Bronchial epithelial cell (primary cell): ENCODE data around the gene PARP2. TPM values are rescaled to one million over a fixed set of nuclear protein-coding genes. Genes with fewer than 3 reads are reported as not detected.

ENCODE experiments used
- DNase-seq: peaks from one replicate; pipeline ENCODE4 v3.0.0-alpha.2; 2010; ENCODE audit warnings: low read depth
- FAIRE-seq: peaks from 2 replicates; lab custom pipeline; 2011; peaks lifted over from hg19 to GRCh38; lab: Jason Lieb, UNC
- H3K27me3 ChIP-seq: 2 replicates; pipeline ENCODE4 v1.5.1; 2011; ENCODE audit warnings: low read length; ENCODE audit not compliant: control insufficient read depth, insufficient read depth
- H3K36me3 ChIP-seq: 2 replicates; pipeline ENCODE4 v1.5.1; 2011; ENCODE audit warnings: low read length; ENCODE audit not compliant: control insufficient read depth, insufficient read depth
- H3K4me3 ChIP-seq: 2 replicates; pipeline ENCODE4 v1.5.1; 2011; ENCODE audit warnings: mild to moderate bottlenecking, low read depth, low read length, control low read depth
- total RNA-seq: library from RNA; depleted of rRNA; stranded (reverse); fragments of >200 nt; gene quantifications from 2 replicates; pipeline ENCODE4 v1.2.1, GENCODE V29; 2014
- TF ChIP-seq, protein P1 (sequence below): IDR thresholded peaks from 2 replicates; pipeline ENCODE4 v1.5.1; 2011; ENCODE audit warnings: mild to moderate bottlenecking, moderate library complexity, low read length, control low read depth, inconsistent platforms; ENCODE audit not compliant: insufficient read depth, severe bottlenecking

PARP2 gene, protein sequence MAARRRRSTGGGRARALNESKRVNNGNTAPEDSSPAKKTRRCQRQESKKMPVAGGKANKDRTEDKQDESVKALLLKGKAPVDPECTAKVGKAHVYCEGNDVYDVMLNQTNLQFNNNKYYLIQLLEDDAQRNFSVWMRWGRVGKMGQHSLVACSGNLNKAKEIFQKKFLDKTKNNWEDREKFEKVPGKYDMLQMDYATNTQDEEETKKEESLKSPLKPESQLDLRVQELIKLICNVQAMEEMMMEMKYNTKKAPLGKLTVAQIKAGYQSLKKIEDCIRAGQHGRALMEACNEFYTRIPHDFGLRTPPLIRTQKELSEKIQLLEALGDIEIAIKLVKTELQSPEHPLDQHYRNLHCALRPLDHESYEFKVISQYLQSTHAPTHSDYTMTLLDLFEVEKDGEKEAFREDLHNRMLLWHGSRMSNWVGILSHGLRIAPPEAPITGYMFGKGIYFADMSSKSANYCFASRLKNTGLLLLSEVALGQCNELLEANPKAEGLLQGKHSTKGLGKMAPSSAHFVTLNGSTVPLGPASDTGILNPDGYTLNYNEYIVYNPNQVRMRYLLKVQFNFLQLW
- 7.9 and 11.6 TPM in 2 replicates for total RNA-seq

DNA sequence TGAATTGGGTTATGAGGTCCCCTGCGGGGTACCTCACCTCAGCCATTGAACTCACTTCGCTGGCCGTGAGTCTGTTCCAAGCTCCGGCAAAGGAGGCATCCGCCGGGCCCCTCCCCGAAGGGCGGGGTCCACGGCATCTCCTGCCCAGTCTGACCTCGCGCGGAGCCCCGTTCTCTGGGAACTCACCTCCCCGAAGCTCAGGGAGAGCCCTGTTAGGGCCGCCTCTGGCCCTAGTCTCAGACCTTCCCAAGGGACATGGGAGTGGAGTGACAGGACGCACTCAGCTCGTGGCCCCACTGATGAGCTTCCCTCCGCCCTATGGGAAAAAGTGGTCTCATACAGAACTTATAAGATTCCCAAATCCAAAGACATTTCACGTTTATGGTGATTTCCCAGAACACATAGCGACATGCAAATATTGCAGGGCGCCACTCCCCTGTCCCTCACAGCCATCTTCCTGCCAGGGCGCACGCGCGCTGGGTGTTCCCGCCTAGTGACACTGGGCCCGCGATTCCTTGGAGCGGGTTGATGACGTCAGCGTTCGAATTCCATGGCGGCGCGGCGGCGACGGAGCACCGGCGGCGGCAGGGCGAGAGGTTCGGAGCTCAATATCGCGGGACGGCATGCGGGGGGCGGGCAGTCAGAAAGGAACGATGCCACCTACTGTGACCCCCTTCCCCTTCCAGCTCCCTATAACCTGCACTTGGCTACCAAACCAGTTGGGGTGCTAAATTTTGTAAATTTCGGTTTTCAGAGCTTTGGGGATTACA lies at the start of gene PARP2:
PARP2 (plus strand) TSS at position 544 of the 770 bp plus-strand sequence; CDS start at position 551, 7 bp downstream.
- peak; percentile 98 for DNase-seq
- Histone ChIP-seq H3K4me3 (peak within 1 kb of the TSS; percentile 67), H3K27me3 (no peaks in the 10 kb centered on the region), H3K36me3 (peaks cover 3% of the 10 kb centered on the region)
- FAIRE-seq, result peak; percentile 70
- TF ChIP-seq, protein P1, sequence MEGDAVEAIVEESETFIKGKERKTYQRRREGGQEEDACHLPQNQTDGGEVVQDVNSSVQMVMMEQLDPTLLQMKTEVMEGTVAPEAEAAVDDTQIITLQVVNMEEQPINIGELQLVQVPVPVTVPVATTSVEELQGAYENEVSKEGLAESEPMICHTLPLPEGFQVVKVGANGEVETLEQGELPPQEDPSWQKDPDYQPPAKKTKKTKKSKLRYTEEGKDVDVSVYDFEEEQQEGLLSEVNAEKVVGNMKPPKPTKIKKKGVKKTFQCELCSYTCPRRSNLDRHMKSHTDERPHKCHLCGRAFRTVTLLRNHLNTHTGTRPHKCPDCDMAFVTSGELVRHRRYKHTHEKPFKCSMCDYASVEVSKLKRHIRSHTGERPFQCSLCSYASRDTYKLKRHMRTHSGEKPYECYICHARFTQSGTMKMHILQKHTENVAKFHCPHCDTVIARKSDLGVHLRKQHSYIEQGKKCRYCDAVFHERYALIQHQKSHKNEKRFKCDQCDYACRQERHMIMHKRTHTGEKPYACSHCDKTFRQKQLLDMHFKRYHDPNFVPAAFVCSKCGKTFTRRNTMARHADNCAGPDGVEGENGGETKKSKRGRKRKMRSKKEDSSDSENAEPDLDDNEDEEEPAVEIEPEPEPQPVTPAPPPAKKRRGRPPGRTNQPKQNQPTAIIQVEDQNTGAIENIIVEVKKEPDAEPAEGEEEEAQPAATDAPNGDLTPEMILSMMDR, result no peak

DNA sequence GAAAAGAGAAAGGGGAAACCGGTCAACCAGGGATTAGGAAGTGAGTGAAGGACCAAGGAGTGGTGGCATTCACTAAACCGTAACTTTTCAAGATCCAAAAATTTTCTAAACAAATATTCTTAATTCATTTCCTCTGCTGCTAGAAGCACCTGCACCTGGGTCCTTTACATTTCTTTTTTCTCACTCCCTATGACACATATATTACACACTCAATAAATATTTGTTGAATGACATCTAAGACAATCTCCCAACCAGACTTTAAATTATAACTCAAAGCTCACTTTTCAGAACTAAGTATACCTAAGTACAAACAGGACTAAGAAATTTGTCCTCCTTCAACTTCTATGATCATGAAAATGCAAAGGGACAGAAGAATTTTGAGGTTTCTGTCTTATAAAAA lies 48.8 kb upstream of the PARP2 start:
- H3K27me3 ChIP-seq, result no peaks in the 10 kb centered on the region
- no peak overlapping the region for H3K4me3 ChIP-seq
- FAIRE-seq, result no peak
- peak; percentile 63 for DNase-seq
- H3K36me3 ChIP-seq, result peaks cover 6% of the 10 kb centered on the region
- TF ChIP-seq, protein P1, result no peak

DNA sequence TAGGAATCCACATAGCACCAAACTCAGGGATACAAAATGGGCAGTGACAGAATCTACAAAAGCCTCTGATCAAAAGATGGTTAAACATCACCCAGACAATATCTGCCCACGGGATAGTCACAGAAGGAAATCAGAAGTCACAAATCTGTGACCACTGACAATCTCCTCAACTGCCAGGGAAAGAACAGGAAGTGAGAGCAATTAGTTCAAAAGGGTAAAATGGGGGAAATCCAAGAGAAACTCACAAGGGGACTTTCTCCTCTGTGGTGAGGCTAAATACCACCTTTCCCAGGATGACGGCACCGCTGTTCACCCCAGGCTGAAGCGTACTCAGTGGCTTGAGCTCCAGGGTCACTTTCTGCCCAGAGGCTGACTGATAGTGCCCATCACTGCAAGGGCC lies 48.4 kb upstream of the PARP2 start:
- Histone ChIP-seq H3K27me3 (no peaks in the 10 kb centered on the region), H3K36me3 (peaks cover 6% of the 10 kb centered on the region), H3K4me3 (no peak overlapping the region)
- DNase-seq (no peak), FAIRE-seq (no peak)
- TF ChIP-seq, protein P1, result no peak

DNA sequence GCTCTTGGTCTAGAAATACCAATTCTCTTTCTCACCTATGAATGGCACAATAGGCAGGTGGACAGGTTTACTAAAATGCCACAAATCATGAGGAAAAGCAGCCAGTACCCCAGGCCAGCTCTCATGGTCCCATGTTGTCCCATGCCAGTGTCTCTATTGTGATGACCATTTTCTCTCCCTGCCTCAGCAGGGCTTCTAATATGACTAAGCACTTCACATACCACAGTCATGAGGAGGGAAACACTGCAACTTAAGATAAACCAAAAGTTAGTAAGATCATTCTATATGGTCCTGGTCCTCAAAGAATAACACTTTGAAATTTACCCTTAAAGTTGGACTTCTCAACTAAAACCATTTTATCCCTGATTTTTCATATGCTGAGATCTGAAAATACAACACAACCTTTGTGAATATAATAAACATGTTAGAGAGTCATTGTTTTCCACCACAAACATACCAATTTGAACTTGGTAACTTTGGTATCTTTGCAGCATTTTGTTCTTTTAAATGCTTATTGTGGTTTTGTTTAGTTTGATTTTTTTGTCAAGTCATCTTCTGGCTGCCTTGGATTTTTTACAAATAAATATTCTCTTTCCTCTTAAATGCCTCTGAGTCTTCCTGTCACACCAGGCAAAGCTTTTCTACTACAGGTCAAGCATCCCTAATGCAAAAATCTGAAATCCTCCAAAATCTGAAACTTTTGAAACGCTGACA lies 41.2 kb upstream of the PARP2 start:
- FAIRE-seq, result no peak
- H3K36me3 ChIP-seq, result peaks cover 10% of the 10 kb centered on the region
- peak; percentile 39 for DNase-seq
- TF ChIP-seq, protein P1, result no peak
- no peaks in the 10 kb centered on the region for H3K27me3 ChIP-seq
- no peak overlapping the region for H3K4me3 ChIP-seq

DNA sequence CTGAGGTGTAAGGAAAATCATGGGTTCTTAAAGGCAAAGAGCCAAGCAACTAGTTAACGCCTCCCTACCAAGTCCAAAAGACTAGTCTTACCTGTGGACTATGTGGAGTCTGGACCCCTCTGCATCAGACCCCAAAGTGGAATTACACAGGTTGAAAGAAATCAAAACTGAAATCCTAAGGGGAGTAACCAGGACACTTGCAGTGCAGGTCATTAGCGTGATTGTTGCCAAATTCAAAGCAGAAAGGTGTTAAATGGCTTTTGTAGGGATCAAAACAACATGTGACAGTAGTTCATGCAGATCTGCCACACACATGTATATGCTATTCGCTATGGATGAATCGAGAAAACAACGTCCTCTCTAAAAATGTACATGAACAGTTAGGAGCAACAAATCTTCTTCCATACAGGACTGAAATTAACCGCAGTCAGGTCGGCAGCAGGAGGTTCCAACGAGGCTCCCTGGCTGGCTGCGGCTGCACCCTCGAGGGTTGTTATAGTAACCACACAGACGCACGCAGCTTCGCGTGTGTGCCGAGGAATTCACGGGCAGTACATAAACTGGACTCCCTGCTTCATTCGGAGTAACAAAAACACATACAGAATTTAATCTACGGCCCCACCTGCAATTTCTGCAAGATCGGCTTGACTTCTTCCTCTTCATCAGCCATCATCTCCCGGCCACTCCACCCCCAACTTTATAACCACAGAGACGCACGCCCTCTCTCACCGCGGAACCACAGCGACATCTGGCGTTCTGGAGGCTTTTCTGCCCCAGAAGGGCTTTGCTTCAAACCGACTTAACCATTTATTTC lies 38.0 kb upstream of the PARP2 start, which contains the start of gene TTC5:
TTC5 (minus strand) TSS at position 687 of the 814 bp plus-strand sequence; CDS start at position 673, 14 bp downstream.
- Histone ChIP-seq H3K27me3 (no peaks in the 10 kb centered on the region), H3K36me3 (peaks cover 5% of the 10 kb centered on the region), H3K4me3 (peak within 1 kb of the TSS; percentile 54)
- TF ChIP-seq, protein P1, result peak; percentile 93
- FAIRE-seq, result no peak
- DNase-seq, result peak; percentile 75
